Transverse colon (tissue), 4 donors: ENCODE measurements around the gene PTPRG. TPM values are rescaled to one million over a fixed set of nuclear protein-coding genes. Genes with fewer than 3 reads are reported as not detected.

Experiments used
- DNase-seq: peaks from one replicate; pipeline ENCODE4 v3.0.0-alpha.2; 2019
- H3K27ac ChIP-seq, 4 donors: fragments of 200-600 bp; sonication (generic); 2 replicates each; pipeline ENCODE4 v1.5.1; 2016 to 2018; ENCODE audit warnings: inconsistent platforms in 4 of 4
- H3K27me3 ChIP-seq: fragments of 200-600 bp; sonication (generic); 2 replicates; pipeline ENCODE4 v1.5.1; 2017; ENCODE audit warnings: inconsistent platforms
- H3K36me3 ChIP-seq, 4 donors: fragments of 200-600 bp; sonication (generic); 2 replicates each; pipeline ENCODE4 v1.5.1; 2017 to 2019; ENCODE audit warnings: inconsistent platforms in 4 of 4
- H3K4me1 ChIP-seq, 4 donors: fragments of 200-600 bp; sonication (generic); 2 replicates each; pipeline ENCODE4 v1.5.1; 2017 to 2020; ENCODE audit warnings: inconsistent platforms in 4 of 4
- H3K4me3 ChIP-seq, 4 donors: fragments of 200-600 bp; sonication (generic); 1 replicate in 1 of 4; 2 replicates in 3 of 4; pipeline versions ENCODE4 v1.5.1 to v1.6.1; 2017 to 2019; ENCODE audit warnings: inconsistent platforms in 4 of 4
- H3K9me3 ChIP-seq, 2 donors: fragments of 200-600 bp; sonication (generic); 2 replicates each; pipeline ENCODE4 v1.5.1; 2017 to 2019; ENCODE audit warnings: inconsistent platforms in 2 of 2
- EP300 ChIP-seq: sonication (generic); formaldehyde crosslinking; IDR thresholded peaks from one replicate; pipeline ENCODE4 v1.6.1; 2017; ENCODE audit warnings: antibody characterized with exemption, low read depth
- POLR2A ChIP-seq: fragments of 450-650 bp; IDR thresholded peaks from one replicate; pipeline ENCODE4 v1.6.1; 2016; ENCODE audit warnings: antibody characterized with exemption, mild to moderate bottlenecking, moderate library complexity
- POLR2AphosphoS5 ChIP-seq, 3 donors: sonication (generic); formaldehyde crosslinking; IDR thresholded peaks; one replicate each; pipeline ENCODE4 v1.6.1; 2016; ENCODE audit warnings: antibody characterized with exemption in 3 of 3
- WGBS, 2 donors: methylation state at CpG; one replicate each; pipeline ENCODE4 v1.1.5; 2018; ENCODE audit warnings: low coverage in 1 of 2; 5-methylcytosine and 5-hydroxymethylcytosine counted together
- in situ Hi-C, 4 donors: fragments of 200-750 bp; cut with MboI; loops; one replicate each; pipeline versions ENCODE4 v1.15.0 to v1.15.1; 2017; ENCODE audit warnings: low sequenced_read_pairs in 3 of 4, low pct_ligation_motif_present in 1 of 4, low pct_unique_long_range_greater_than_20kb in 1 of 4
- intact Hi-C: fragments of 100-400 bp; cut with DNase I; formaldehyde crosslinking; loops from one replicate; pipeline ENCODE4 v1.15.1; 2023; ENCODE audit warnings: low total_unique reads
- total RNA-seq, 4 donors: library from RNA; depleted of rRNA; stranded (reverse); fragments of >200 nt; gene quantifications; one replicate each; pipeline ENCODE4 v1.1.0, GENCODE V29; 2016
- TF ChIP-seq, protein P1 (sequence below), 5 experiments: fragments of 200-600 bp in 3 of 5; fragments of 450-650 bp in 2 of 5; sonication (generic) in 3 of 5; IDR thresholded peaks; 1 replicate in 2 of 5; 2 replicates in 3 of 5; pipeline ENCODE4 v1.5.1; 2016 to 2017; ENCODE audit warnings: antibody characterized with exemption in 5 of 5, inconsistent platforms in 3 of 5, mild to moderate bottlenecking in 2 of 5, moderate library complexity in 1 of 5

The PTPRG gene
- total RNA-seq, 4 donors from 2014 or later: 29.2 to 83.4 (median 41.6) TPM

DNA sequence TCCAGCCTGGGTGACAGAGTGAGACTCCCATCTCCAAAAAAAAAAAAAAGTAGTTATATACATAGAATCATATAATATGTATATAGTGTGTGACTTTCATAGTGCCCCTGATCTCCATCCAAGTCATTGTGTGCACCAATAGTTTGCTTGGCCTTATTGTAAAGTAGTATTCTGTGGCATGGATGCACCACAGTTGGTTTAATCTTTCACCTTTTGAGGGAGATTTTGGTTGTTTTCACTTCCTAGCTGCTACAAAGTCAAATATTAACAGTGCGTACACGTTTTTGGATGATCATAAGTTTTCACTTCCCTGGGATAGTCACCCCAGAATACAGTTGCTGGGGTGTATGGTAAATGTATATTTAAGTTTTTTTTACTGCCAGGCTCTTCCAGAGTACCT lies 162.8 kb downstream of the PTPRG start:
- Histone ChIP-seq H3K4me1 (peaks cover 0 to 28% (median 12%) of the 10 kb centered on the region in 4 donors), H3K27me3 (no peaks in the 10 kb centered on the region), H3K4me3 (no peak overlapping the region), H3K36me3 (no peaks in the 10 kb centered on the region), H3K27ac (no peak overlapping the region), H3K9me3 (no peaks in the 10 kb centered on the region)
- TF ChIP-seq EP300 (no peak), POLR2A (no peak), POLR2AphosphoS5 (IDR thresholded peaks at IDR 0.05) (no peak)
- TF ChIP-seq, protein P1, sequence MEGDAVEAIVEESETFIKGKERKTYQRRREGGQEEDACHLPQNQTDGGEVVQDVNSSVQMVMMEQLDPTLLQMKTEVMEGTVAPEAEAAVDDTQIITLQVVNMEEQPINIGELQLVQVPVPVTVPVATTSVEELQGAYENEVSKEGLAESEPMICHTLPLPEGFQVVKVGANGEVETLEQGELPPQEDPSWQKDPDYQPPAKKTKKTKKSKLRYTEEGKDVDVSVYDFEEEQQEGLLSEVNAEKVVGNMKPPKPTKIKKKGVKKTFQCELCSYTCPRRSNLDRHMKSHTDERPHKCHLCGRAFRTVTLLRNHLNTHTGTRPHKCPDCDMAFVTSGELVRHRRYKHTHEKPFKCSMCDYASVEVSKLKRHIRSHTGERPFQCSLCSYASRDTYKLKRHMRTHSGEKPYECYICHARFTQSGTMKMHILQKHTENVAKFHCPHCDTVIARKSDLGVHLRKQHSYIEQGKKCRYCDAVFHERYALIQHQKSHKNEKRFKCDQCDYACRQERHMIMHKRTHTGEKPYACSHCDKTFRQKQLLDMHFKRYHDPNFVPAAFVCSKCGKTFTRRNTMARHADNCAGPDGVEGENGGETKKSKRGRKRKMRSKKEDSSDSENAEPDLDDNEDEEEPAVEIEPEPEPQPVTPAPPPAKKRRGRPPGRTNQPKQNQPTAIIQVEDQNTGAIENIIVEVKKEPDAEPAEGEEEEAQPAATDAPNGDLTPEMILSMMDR (IDR thresholded peaks at IDR 0.05): no peak
- in situ Hi-C loops: no loop called here
- DNase-seq: no peak
- intact Hi-C loops: no loop called here
- WGBS, 2 donors: 58 to 70% methylated on average over 2 of the region's 2 CpGs

DNA sequence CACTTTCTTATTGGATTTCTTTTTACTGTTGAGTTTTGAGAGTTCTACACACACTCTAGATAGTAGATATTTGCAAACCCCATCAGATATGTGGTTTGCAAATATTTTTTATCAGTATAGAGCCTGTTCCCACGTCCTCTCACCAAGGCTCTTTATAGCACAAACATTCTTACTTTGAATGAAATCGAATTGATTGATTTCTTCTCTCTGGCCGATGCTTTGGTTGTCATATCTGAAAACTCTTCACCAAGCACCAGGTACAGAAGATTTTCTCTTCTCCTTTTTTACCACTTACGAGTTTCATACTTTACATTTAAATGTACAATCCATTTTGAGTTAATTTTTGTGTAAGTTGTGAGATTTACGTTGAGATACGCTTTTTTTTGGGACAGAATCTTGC lies 163.4 kb downstream of the PTPRG start:
- Histone ChIP-seq H3K36me3 (no peaks in the 10 kb centered on the region), H3K9me3 (no peaks in the 10 kb centered on the region), H3K4me3 (no peak overlapping the region), H3K27ac (no peak overlapping the region), H3K27me3 (no peaks in the 10 kb centered on the region), H3K4me1 (peaks cover 0 to 34% (median 12%) of the 10 kb centered on the region in 4 donors)
- TF ChIP-seq, protein P1 (IDR thresholded peaks at IDR 0.05): no peak
- no peak for TF ChIP-seq POLR2A
- TF ChIP-seq EP300: no peak
- TF ChIP-seq POLR2AphosphoS5 (IDR thresholded peaks at IDR 0.05): no peak
- intact Hi-C loops (no loop called here), in situ Hi-C loops (no loop called here)
- WGBS, 2 donors: 84 to 87% methylated on average over 6 of the region's 6 CpGs
- no peak for DNase-seq

DNA sequence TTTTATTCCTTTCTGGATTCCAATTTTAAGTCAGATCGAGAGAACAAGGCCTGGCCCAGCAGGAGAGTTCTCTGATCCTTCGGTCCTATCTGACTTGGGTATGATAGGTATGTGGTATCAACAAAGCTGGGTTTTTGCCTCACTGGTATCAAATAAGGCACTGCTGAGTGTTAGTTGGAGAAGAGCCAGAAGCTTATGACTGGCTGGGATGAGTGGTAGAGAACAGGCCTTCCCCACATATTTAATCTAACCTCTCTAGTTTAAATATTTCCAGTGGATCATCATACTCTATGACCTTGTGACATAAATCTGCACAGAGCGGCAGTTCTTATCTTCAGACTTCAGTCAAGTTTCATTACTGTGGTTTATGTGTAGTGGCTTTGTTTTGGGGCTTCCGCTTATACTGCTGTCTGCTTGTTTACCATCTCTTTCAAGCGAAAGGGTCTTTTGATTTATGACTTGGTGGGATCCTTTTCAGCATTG lies 164.5 kb downstream of the PTPRG start:
- Histone ChIP-seq H3K9me3 (no peaks in the 10 kb centered on the region), H3K4me1 (peaks cover 0 to 39% (median 12%) of the 10 kb centered on the region in 4 donors), H3K4me3 (no peak overlapping the region), H3K27me3 (no peaks in the 10 kb centered on the region), H3K27ac (no peak overlapping the region), H3K36me3 (no peaks in the 10 kb centered on the region)
- intact Hi-C loops (no loop called here), in situ Hi-C loops (no loop called here)
- 42 to 67% methylated on average over 1 to 5 of the region's 5 CpGs for WGBS, 2 donors
- TF ChIP-seq EP300 (no peak), POLR2AphosphoS5 (IDR thresholded peaks at IDR 0.05) (no peak), POLR2A (no peak)
- TF ChIP-seq, protein P1 (IDR thresholded peaks at IDR 0.05): no peak
- no peak for DNase-seq

DNA sequence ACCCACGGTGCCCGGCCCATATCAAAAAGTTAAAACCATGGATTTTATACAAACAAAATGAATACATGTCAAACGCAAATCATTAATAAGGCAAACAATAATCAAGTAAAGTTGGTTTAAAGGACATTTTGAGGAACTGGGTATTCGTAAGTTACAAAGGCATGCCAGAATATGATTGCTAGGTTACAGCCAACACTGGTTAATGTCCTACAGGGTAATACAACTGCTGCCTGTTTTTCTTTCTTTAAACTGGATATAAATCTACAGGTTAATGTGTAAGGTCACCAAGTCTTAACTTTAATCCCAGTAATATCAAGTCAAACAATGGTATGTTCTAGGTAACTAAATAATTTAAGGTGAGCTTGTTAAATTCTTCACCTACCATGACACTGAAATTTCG lies 166.1 kb downstream of the PTPRG start:
- peak overlapping the region in 1 of 4 donors; percentile 14 for H3K27ac ChIP-seq
- intact Hi-C loops: no loop called here
- 52 to 70% methylated on average over 4 to 5 of the region's 5 CpGs for WGBS, 2 donors

More for the DNA sequence above, 166.1 kb downstream of the PTPRG start:
- Histone ChIP-seq H3K9me3 (no peaks in the 10 kb centered on the region), H3K27me3 (no peaks in the 10 kb centered on the region), H3K4me3 (no peak overlapping the region), H3K4me1 (peaks cover 0 to 39% (median 12%) of the 10 kb centered on the region in 4 donors), H3K36me3 (no peaks in the 10 kb centered on the region)
- no peak for TF ChIP-seq POLR2AphosphoS5 (IDR thresholded peaks at IDR 0.05)
- TF ChIP-seq POLR2A: no peak
- TF ChIP-seq EP300: no peak
- TF ChIP-seq, protein P1 (IDR thresholded peaks at IDR 0.05): no peak
- in situ Hi-C loops: no loop called here
- no peak for DNase-seq
